ENCODE results near the gene SPSB3.

GRCh38 chr16:1790611-1791255, 8.4 kb upstream of the SPSB3 start:
- no peak for TF ChIP-seq POLR2A (IDR thresholded peaks at IDR 0.05)
- no peak for TF ChIP-seq CTCF (IDR thresholded peaks at IDR 0.05)
